ENCODE data around the gene C2orf68. TPM values are rescaled to one million over a fixed set of nuclear protein-coding genes. Genes with fewer than 3 reads are reported as not detected.

C2orf68 gene
- total RNA-seq, 1 donor, result 22.2 TPM

DNA sequence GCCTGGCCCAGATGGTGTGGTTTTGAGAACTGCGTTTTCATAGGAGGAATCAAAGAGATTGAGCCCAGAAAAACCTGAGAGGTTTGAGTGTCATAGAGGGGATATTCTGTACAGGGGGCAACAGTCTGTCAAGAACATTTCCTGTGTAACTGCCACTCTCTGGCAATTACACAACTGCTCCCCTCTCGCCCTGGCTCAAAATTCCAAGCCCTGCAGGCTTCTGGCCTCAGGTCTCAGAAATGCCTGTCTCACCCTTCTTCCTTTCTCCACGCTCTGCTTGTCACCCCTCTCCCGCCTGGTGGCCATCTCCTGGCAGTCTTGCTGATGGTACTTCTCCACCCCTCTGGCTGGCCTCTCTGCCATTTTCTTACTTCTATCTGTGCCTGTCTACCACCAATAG, 23.6 kb downstream of the C2orf68 start:
- TF ChIP-seq, protein P1, sequence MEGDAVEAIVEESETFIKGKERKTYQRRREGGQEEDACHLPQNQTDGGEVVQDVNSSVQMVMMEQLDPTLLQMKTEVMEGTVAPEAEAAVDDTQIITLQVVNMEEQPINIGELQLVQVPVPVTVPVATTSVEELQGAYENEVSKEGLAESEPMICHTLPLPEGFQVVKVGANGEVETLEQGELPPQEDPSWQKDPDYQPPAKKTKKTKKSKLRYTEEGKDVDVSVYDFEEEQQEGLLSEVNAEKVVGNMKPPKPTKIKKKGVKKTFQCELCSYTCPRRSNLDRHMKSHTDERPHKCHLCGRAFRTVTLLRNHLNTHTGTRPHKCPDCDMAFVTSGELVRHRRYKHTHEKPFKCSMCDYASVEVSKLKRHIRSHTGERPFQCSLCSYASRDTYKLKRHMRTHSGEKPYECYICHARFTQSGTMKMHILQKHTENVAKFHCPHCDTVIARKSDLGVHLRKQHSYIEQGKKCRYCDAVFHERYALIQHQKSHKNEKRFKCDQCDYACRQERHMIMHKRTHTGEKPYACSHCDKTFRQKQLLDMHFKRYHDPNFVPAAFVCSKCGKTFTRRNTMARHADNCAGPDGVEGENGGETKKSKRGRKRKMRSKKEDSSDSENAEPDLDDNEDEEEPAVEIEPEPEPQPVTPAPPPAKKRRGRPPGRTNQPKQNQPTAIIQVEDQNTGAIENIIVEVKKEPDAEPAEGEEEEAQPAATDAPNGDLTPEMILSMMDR (IDR thresholded peaks at IDR 0.05; ENCODE audit: insufficient read depth, low read length), result no peak
- H3K4me3 ChIP-seq (ENCODE audit: low read depth, low read length), result no peak overlapping the region
- DNase-seq (ENCODE audit: low read depth), result no peak

DNA sequence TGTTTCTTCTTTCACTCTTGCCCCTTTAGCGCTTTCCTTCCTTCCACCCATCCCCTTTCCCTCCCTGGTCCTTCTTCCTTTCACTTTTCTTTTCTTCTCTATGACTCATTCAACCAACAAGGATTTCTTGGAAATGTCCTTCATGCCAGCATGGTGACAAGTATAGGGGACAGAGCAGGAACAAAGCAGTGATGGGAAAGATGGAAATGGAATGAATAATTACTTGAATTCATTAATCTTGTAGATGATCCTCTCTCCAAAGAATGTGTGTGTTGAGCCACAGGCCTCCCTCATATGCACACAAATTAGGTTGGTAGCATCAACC, 26.1 kb downstream of the C2orf68 start:
- peak; percentile 52 for DNase-seq (ENCODE audit: low read depth)
- peak overlapping the region; percentile 67 for H3K4me3 ChIP-seq (ENCODE audit: low read depth, low read length)
- TF ChIP-seq, protein P1 (IDR thresholded peaks at IDR 0.05; ENCODE audit: insufficient read depth, low read length), result no peak

DNA sequence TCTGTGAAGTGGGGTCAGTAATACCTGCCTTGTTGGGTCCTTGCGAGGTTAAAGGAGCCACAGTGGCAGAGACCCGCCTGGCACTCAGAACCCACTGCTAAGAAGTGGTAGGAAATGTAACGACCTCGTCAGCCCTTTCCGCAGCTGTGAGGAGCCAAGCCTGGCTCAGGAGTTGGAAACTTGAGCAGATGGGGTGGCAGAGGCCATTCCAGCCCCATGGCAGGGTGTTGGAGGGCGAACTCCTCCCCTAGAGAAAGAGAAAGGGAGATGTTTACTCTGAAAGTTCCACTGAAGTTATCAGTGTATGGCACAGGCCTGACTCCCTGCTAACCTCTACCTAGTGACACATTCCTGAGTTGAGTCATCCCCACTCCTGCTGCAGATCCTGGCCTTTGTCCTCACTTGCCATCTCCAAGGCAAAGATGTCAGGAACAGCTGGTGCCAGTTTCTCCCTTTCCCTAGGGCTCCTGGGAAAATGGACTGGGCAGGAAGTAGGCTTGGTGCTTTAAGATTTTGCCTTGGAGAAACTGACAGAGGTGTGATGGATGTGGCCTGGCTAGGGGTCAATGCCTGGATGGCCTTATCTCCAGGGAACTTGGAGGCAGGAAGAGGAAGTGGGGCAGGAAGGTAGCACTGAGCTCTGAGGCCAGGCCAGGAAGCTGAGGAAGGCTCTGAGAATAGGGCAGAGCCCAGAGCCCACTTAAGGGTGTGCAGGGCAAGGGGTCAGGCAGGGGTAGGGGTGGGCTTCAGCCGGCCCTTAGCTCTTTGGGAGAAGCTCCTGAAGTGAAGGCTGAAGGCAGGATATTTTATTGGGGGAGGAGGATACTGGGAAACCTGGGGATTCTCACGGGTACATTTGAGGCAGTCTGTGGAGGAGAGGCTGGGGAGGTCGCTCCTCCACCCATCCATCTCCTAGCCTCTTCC, 26.7 kb downstream of the C2orf68 start:
- DNase-seq (ENCODE audit: low read depth), result peak; percentile 69
- TF ChIP-seq, protein P1 (IDR thresholded peaks at IDR 0.05; ENCODE audit: insufficient read depth, low read length), result no peak
- H3K4me3 ChIP-seq (ENCODE audit: low read depth, low read length), result peak overlapping the region; percentile 67

DNA sequence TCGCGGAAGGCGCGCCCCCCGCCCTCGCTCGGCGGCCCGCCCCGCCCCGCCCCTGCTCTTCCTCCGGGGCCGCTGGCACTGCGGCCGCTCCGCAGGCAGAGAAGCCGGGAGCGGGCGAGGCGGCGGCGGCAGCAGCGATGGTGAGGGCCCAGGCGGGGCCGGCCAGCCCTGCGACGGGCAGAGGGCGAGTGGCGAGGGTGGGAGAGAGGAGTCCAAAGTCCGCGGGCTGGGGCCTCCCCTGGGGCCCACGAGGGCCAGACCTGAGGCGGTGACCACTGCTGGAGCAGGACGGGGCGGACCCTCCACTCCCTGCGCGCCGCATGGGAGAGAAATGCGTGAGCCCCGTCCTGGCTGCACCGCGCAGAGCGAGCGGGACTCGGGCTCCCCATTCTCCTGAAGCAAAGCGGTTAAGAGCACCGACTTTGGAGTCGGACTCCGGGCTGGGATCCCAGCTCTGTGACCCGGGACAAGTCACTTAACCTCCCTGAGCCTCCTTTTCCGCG, 27.5 kb downstream of the C2orf68 start, which contains the start of gene VAMP5:
TSS of gene VAMP5 (plus strand) at position 78 of the 503 bp plus-strand sequence. CDS start at position 138, 60 bp downstream.
- no peak for DNase-seq (ENCODE audit: low read depth)
- H3K4me3 ChIP-seq (ENCODE audit: low read depth, low read length), result peak within 1 kb of the TSS; percentile 67
- TF ChIP-seq, protein P1 (IDR thresholded peaks at IDR 0.05; ENCODE audit: insufficient read depth, low read length), result no peak

DNA sequence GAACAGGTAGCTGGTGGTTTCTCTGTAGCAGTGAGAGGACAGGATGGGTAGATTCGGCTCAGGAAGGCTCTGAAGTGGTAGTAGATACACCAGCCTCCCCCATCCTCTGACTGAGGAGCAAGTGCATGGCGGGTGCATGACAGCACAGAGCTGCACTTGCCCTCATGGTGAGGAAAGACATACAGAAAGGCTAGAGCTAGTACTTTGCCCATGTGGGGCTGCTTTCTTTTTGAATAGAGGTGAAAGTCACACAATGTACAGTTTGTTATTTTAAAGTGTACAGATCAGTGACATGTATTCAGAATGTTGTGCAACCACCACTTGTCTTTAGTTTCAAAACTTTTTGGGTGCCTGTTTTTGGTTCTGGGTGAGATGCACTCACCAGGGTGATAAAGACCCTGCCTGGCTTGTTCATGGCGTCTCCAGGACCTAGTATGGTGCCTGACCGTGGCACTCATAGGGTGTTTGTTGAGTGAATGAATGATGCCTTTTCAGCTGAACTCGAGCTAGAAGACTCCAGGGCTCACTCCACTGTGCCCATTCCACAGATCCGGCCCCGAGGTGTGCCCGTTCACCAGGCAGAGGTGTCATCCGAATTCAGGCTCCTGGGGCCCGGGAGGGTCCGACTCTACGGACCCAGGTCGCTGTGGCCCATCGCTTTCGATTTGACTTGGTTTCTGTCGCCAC, 28.1 kb downstream of the C2orf68 start:
- peak overlapping the region; percentile 67 for H3K4me3 ChIP-seq (ENCODE audit: low read depth, low read length)
- DNase-seq (ENCODE audit: low read depth), result no peak

DNA sequence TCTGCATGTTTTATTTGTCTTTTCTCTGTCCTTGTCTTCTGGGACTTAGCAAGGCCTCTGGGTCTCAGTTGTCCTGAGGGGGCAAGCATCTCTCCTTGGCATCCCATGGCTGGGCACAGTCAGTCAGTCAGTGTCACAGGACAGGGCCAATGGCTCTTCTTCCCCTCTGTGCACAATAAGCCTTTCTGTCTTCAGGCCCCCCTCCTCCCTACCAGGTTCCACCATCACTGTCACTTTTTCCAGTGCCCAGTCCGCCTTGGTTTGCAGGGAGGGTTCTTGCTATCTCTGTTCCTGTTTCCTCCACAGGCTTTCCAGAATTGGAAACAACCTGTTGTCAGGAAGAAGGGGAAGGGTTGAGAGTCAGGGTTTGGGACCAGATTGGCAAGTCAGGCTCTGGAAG, 29.4 kb downstream of the C2orf68 start:
- TF ChIP-seq, protein P1 (IDR thresholded peaks at IDR 0.05; ENCODE audit: insufficient read depth, low read length), result no peak
- DNase-seq (ENCODE audit: low read depth), result no peak

More for the DNA sequence above, 28.1 kb downstream of the C2orf68 start:
- TF ChIP-seq, protein P1 (IDR thresholded peaks at IDR 0.05; ENCODE audit: insufficient read depth, low read length), result no peak

More for the DNA sequence above, 29.4 kb downstream of the C2orf68 start:
- H3K4me3 ChIP-seq (ENCODE audit: low read depth, low read length), result no peak overlapping the region

Measured in fibroblast of the aortic adventitia (primary cell).